K562 (cell line): Measurements from ENCODE around the gene GPR78. TPM values are rescaled to one million over a fixed set of nuclear protein-coding genes. Genes with fewer than 3 reads are reported as not detected.

Source experiments
- CBX2 ChIP-seq: fragments of 200-600 bp; sonication (generic); IDR thresholded peaks from one replicate; pipeline ENCODE4 v1.6.1; 2012; ENCODE audit warnings: mild to moderate bottlenecking, low read length, inconsistent platforms; ENCODE audit not compliant: insufficient read depth, poor library complexity, severe bottlenecking
- CHD1 ChIP-seq: fragments of 200-600 bp; sonication (generic); IDR thresholded peaks from one replicate; pipeline ENCODE4 v1.6.1; 2012; ENCODE audit warnings: mild to moderate bottlenecking, moderate library complexity, low read length, inconsistent platforms
- ETV1 ChIP-seq: fragments of 450-650 bp; conservative IDR thresholded peaks from 2 replicates; pipeline ENCODE4 v1.6.1; 2016; ENCODE audit warnings: missing genetic modification characterization, control low read depth, low read depth, missing compliant biosample characterization
- GTF2A2 ChIP-seq: IDR thresholded peaks from 2 replicates; pipeline ENCODE4 v1.6.1; 2016; ENCODE audit warnings: mild to moderate bottlenecking, missing genetic modification characterization, missing compliant biosample characterization
- MCM2 ChIP-seq: fragments of 450-650 bp; IDR thresholded peaks from 2 replicates; pipeline ENCODE4 v1.6.1; 2017; ENCODE audit warnings: low read depth, mild to moderate bottlenecking
- MYNN ChIP-seq, 2 experiments: sonication (generic); formaldehyde crosslinking in 1 of 2; IDR thresholded peaks; 2 replicates each; pipeline versions ENCODE4 v1.5.0 to v1.6.1; 2016 to 2020; ENCODE audit warnings: antibody characterized with exemption in 1 of 2, missing genetic modification reagents in 1 of 2
- NFIX ChIP-seq: fragments of 250-450 bp; sonication (Bioruptor Pico); IDR thresholded peaks from 2 replicates; pipeline ENCODE4 v1.4.0; 2020; ENCODE audit warnings: low read depth, mild to moderate bottlenecking, moderate library complexity
- RBM25 ChIP-seq: fragments of 200-400 bp; formaldehyde crosslinking; IDR thresholded peaks from 2 replicates; pipeline ENCODE4 v1.6.1; 2018; ENCODE audit warnings: low read length, low read depth, moderate library complexity; ENCODE audit not compliant: severe bottlenecking
- SP1 ChIP-seq: sonication (generic); formaldehyde crosslinking; IDR thresholded peaks from 2 replicates; pipeline ENCODE4 v1.8.1; 2022; ENCODE audit warnings: mild to moderate bottlenecking, missing genetic modification reagents
- TRIM28 ChIP-seq: fragments of 450-650 bp; IDR thresholded peaks from 2 replicates; pipeline ENCODE4 v1.6.1; 2017
- ZBTB17 ChIP-seq: fragments of 450-650 bp; formaldehyde crosslinking; IDR thresholded peaks from 2 replicates; pipeline ENCODE4 v1.4.0; 2020; ENCODE audit warnings: mild to moderate bottlenecking
- ZNF212 ChIP-seq: fragments of 450-650 bp; formaldehyde crosslinking; IDR thresholded peaks from 2 replicates; pipeline ENCODE4 v1.4.0; 2020; ENCODE audit warnings: mild to moderate bottlenecking
- ZNF561 ChIP-seq: fragments of 450-650 bp; formaldehyde crosslinking; conservative IDR thresholded peaks from 2 replicates; pipeline ENCODE4 v1.4.0; 2020; ENCODE audit warnings: mild to moderate bottlenecking, moderate library complexity
- ZNF77 ChIP-seq: fragments of 250-450 bp; sonication (Bioruptor Pico); IDR thresholded peaks from 2 replicates; pipeline ENCODE4 v1.5.0; 2020
- polyA plus RNA-seq, 8 experiments: library from polyadenylated mRNA; depleted of rRNA in 4 of 8; stranded (reverse) in 5 of 8; unstranded in 3 of 8; fragments of >200 nt; fragmentation: Nextera tagmentation in 2 of 8; fragmentation: Illumina TruSeq in 1 of 8; extraction: Ambion mirVana in 2 of 8; extraction: Trizol in 1 of 8; gene quantifications; 2 replicates each; pipeline versions ENCODE4 v1.2.1 to v1.2.3, GENCODE V29; 2011 to 2014; ENCODE audit warnings: inconsistent platforms in 1 of 8, missing spikeins in 1 of 8
- total RNA-seq, 7 experiments: library from RNA; depleted of rRNA in 6 of 7; stranded (reverse); fragments of >200 nt in 6 of 7; fragmentation: Illumina TruSeq in 2 of 7; extraction: Trizol in 2 of 7; gene quantifications; 2 replicates each; pipeline versions ENCODE4 v1.2.1 to v1.2.3, GENCODE V29; 2011 to 2021; ENCODE audit warnings: low replicate concordance in 1 of 7
- TF ChIP-seq, protein P1 (sequence below): sonication (generic); formaldehyde crosslinking; IDR thresholded peaks from 2 replicates; pipeline ENCODE4 v1.8.0; 2023; ENCODE audit warnings: missing genetic modification reagents, mild to moderate bottlenecking, borderline replicate concordance
- TF ChIP-seq, protein P2 (sequence below): fragments of 250-450 bp; sonication (Bioruptor Pico); IDR thresholded peaks from 2 replicates; pipeline ENCODE4 v1.9.0; 2021; ENCODE audit warnings: mild to moderate bottlenecking
- TF ChIP-seq, protein P3 (sequence below): fragments of 450-650 bp; formaldehyde crosslinking; IDR thresholded peaks from 2 replicates; pipeline ENCODE4 v1.4.0; 2020; ENCODE audit warnings: mild to moderate bottlenecking, moderate library complexity
- TF ChIP-seq, protein P4 (sequence below), 2 experiments: IDR thresholded peaks; 2 replicates each; pipeline ENCODE4 v1.6.1; 2012; ENCODE audit warnings: improper control_type of control experiment in 2 of 2, low read depth in 2 of 2, low read length in 2 of 2, borderline replicate concordance in 1 of 2

Gene GPR78
- total and polyA plus RNA-seq, 9 of the 15 experiments (the other 6 are each of a cell fraction or from before 2014, with no cell fraction given) = 0.04 to 0.13 (median 0.07) TPM; not detected in 4

DNA sequence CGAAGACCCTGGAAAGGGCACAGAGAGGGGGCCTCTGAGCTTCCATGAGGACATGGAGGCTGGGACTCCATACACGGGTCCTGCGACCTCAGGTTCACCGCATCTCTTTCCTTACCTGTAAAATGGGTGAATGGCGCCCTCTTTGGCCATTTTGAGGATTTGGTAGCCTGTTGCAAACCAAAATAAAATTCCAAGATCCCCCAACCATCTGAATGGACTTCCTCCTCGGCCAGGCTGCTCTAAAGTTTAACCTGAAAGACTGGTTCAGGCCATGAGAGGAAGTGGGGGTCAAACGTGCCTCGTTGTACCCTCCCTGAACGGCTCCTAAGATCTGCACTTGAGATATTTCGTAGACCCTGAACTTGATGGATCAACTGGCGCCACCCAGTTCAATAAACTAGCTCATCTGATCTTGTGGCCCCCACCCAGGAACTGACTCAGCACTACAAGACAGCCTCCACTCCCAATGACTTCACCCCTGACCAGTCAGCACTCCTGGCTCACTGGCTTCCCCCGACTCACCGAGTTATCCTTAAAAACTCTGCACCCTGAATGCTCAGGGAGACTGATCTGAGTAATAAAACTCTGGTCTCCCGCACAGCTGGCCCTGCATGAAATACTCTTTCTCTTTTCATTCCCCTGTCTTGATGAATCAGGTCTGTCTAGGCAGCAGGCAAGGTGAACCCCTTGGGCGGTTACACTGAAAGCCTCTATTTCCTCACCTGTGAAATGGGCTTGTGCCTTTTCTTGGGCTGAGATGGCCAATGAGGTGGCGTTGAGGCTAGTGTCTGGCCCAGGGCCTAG is 32.9 kb upstream of the GPR78 start (continued):
- TF ChIP-seq MYNN (IDR thresholded peaks at IDR 0.05) (no peak), MYNN (CRISPR knock-in tag; IDR thresholded peaks at IDR 0.05) (no peak), ZNF77 (CRISPR knock-in tag) (no peak), NFIX (CRISPR knock-in tag) (no peak), TRIM28 (0 out of 2 replicates have a peak, but pooled peaks have one; percentile 20), ZNF561 (no peak), ZNF212 (CRISPR knock-in tag) (no peak), CHD1 (no peak), SP1 (CRISPR knock-in tag) (no peak), ZBTB17 (CRISPR knock-in tag) (no peak), MCM2 (no peak), CBX2 (no peak), RBM25 (peak; percentile 94), ETV1 (tag) (peak; percentile 71), GTF2A2 (tag) (no peak)
- TF ChIP-seq, protein P1, sequence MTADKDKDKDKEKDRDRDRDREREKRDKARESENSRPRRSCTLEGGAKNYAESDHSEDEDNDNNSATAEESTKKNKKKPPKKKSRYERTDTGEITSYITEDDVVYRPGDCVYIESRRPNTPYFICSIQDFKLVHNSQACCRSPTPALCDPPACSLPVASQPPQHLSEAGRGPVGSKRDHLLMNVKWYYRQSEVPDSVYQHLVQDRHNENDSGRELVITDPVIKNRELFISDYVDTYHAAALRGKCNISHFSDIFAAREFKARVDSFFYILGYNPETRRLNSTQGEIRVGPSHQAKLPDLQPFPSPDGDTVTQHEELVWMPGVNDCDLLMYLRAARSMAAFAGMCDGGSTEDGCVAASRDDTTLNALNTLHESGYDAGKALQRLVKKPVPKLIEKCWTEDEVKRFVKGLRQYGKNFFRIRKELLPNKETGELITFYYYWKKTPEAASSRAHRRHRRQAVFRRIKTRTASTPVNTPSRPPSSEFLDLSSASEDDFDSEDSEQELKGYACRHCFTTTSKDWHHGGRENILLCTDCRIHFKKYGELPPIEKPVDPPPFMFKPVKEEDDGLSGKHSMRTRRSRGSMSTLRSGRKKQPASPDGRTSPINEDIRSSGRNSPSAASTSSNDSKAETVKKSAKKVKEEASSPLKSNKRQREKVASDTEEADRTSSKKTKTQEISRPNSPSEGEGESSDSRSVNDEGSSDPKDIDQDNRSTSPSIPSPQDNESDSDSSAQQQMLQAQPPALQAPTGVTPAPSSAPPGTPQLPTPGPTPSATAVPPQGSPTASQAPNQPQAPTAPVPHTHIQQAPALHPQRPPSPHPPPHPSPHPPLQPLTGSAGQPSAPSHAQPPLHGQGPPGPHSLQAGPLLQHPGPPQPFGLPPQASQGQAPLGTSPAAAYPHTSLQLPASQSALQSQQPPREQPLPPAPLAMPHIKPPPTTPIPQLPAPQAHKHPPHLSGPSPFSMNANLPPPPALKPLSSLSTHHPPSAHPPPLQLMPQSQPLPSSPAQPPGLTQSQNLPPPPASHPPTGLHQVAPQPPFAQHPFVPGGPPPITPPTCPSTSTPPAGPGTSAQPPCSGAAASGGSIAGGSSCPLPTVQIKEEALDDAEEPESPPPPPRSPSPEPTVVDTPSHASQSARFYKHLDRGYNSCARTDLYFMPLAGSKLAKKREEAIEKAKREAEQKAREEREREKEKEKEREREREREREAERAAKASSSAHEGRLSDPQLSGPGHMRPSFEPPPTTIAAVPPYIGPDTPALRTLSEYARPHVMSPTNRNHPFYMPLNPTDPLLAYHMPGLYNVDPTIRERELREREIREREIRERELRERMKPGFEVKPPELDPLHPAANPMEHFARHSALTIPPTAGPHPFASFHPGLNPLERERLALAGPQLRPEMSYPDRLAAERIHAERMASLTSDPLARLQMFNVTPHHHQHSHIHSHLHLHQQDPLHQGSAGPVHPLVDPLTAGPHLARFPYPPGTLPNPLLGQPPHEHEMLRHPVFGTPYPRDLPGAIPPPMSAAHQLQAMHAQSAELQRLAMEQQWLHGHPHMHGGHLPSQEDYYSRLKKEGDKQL (CRISPR knock-in tag) = no peak
- TF ChIP-seq, protein P2, sequence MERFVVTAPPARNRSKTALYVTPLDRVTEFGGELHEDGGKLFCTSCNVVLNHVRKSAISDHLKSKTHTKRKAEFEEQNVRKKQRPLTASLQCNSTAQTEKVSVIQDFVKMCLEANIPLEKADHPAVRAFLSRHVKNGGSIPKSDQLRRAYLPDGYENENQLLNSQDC (CRISPR knock-in tag) = no peak
- TF ChIP-seq, protein P3, sequence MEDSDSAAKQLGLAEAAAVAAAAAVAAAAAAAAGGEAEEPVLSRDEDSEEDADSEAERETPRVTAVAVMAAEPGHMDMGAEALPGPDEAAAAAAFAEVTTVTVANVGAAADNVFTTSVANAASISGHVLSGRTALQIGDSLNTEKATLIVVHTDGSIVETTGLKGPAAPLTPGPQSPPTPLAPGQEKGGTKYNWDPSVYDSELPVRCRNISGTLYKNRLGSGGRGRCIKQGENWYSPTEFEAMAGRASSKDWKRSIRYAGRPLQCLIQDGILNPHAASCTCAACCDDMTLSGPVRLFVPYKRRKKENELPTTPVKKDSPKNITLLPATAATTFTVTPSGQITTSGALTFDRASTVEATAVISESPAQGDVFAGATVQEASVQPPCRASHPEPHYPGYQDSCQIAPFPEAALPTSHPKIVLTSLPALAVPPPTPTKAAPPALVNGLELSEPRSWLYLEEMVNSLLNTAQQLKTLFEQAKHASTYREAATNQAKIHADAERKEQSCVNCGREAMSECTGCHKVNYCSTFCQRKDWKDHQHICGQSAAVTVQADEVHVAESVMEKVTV (CRISPR knock-in tag) = peak; percentile 42; the same call in 1 of the 2 replicates
- TF ChIP-seq, protein P4, sequence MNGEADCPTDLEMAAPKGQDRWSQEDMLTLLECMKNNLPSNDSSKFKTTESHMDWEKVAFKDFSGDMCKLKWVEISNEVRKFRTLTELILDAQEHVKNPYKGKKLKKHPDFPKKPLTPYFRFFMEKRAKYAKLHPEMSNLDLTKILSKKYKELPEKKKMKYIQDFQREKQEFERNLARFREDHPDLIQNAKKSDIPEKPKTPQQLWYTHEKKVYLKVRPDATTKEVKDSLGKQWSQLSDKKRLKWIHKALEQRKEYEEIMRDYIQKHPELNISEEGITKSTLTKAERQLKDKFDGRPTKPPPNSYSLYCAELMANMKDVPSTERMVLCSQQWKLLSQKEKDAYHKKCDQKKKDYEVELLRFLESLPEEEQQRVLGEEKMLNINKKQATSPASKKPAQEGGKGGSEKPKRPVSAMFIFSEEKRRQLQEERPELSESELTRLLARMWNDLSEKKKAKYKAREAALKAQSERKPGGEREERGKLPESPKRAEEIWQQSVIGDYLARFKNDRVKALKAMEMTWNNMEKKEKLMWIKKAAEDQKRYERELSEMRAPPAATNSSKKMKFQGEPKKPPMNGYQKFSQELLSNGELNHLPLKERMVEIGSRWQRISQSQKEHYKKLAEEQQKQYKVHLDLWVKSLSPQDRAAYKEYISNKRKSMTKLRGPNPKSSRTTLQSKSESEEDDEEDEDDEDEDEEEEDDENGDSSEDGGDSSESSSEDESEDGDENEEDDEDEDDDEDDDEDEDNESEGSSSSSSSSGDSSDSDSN (IDR thresholded peaks at IDR 0.05; ENCODE audit: borderline replicate concordance in 1 of 2, low read depth in 2 of 2, low read length in 2 of 2) = no peak
